ENCODE results near the gene RFXAP.

The RFXAP gene

GRCh38 chr13:36817996-36818803 is 822 bp upstream of the RFXAP start:
- DNase-seq, result no peak

GRCh38 chr13:36819739-36820090 is 693 bp downstream of the RFXAP start:
- peak; percentile 59 for DNase-seq

- no peak for DNase-seq
Measured at GRCh38 chr13:36820222-36820621, 1.2 kb downstream of the RFXAP start.

DNA sequence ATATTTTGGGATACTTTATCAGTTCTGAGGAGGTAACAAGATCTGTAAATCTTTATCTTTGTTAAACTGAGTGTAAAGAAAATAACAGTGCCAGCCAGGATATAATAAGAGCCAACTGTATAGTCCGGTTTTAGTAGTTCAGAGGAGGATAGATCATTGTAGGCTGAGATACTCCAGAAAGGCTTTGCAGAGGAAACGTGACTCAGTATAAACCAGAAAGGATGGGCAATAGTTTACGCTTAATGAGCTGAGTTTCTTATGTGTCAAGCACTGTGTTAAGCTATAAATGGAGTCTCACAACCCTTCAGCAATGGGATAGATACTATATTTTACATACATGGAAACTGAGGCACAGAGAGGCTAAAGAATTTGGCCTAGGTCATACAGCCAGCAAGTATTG is 3.8 kb downstream of the RFXAP start:
- no peak for DNase-seq

GRCh38 chr13:36829753-36830152 is 10.7 kb downstream of the RFXAP start:
- no peak for DNase-seq

DNA sequence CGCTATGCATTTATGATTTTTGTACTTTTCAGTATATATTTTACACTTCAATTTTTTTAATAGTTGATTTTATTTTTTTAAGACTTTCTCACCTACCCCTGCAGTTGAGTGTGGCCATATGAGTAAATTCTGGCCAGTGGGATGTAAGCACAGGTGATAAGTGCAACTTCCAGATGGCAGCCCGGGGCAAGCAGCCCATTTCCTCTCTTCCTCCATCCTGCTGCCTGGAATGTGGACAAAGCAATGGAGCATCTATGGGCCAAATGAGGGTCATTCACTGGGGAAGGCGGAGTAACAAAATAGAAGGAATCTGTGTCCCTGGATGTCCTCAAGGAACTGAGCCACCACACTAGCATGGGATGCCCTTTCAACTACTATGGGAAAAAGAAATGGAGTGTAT is 12.3 kb downstream of the RFXAP start:
- DNase-seq, result no peak

- no peak for DNase-seq
Measured at GRCh38 chr13:36834299-36834698, 15.3 kb downstream of the RFXAP start.

GRCh38 chr13:36837354-36838092 is 18.5 kb downstream of the RFXAP start:
- no peak for DNase-seq

GRCh38 chr13:36839281-36839680 is 20.3 kb downstream of the RFXAP start:
- DNase-seq, result no peak

DNA sequence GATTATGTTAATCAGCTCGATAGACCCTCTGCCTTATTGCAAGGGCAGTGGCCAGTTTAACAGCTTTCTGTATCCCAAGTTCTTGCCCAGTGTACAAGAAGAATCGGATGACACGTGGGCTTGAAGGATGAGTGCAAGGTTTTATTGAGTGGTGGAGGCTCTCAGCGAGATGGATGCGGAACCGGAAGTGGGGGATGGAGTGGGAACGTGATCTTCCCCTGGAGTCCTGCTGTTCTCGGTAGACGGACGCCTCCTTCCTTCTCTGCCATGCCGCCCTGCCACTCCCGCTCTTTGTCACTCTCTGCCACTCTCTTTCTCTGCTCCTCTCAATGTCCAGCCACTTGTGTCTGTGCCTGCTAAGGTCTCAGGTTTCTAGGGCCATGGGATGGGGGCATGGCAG is 21.0 kb downstream of the RFXAP start:
- no peak for DNase-seq

DNA sequence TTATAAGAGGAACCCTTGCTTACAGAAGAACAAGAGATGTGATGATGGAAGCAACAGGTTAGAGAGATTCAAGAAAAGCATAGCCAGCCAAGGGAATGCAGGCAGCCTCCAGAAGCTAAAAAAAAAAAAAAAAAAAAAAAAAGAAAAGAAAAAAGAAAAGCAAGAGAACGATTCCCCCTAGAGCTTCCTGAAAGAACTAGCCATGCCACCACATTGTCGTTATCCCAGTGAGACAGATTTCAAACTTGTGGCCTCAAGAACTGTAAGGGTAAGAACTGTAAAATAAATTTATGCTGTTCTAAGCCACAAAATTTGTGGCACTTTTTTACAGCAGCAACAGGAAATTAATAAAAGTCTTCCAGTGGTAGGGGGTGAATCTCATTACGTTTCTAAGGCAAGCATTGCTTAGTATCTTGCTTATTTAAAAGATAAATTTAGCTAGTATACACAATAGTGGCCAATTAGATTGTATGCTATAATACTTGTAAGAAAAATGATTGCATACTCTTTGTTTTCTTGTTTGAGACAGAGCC is 21.8 kb downstream of the RFXAP start:
- DNase-seq, result no peak

DNA sequence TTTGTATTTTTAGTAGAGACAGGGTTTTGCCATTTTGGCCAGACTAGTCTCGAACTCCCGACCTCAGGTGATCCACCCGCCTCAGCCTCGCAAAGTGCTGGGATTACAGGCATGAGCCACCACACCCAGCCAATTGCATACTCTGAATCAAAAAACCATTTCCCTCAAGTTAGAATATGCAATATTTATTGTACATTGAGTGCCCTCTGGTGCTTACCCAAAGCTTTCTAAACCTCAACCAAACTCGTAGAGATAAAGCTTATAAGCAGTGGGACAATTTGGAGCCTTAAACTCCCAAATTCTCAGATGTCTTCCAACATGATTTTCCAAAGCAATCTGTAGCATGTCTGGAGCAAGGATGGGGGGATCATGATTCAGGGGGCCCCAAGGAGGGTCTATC is 22.4 kb downstream of the RFXAP start:
- no peak for DNase-seq

GRCh38 chr13:36847606-36848005 is 28.6 kb downstream of the RFXAP start:
- DNase-seq, result no peak

DNA sequence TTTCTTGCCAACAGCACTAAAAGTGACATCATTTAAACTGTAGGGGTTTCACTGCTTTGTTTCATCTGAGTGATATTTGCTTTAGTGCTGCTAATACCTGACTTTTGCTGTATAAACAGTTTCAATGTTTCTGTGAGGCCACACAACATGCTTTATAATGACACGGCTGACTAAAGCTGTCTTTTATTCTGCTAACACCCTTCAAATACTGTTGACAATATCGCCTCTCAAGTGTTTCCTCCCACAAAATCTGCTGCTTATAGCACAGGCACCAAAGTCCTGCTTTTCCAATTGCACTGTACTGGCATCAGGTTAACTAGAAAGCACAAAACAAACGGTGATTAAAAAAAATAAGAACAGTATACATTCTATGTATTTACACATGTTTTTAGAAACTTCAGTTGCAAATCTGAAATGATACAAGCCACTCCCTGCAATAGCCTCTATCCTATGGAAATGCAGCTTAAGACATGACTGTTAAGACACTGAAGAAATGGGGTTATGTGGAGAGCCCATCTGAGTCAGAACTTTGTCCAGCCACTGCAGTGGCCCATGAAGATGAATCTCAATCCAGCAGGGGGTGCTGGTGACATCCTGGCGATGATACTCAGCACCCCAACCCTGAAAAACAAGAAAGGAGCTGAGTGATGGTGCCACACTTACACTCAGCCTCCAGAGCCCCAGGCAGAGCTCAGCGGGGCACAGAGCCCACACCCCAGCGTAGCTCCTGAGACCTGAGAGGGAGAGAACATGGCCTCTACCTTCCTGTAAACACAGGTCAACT is 29.4 kb downstream of the RFXAP start:
- DNase-seq, result no peak

GRCh38 chr13:36850790-36851438 is 31.9 kb downstream of the RFXAP start:
- DNase-seq, result no peak

DNA sequence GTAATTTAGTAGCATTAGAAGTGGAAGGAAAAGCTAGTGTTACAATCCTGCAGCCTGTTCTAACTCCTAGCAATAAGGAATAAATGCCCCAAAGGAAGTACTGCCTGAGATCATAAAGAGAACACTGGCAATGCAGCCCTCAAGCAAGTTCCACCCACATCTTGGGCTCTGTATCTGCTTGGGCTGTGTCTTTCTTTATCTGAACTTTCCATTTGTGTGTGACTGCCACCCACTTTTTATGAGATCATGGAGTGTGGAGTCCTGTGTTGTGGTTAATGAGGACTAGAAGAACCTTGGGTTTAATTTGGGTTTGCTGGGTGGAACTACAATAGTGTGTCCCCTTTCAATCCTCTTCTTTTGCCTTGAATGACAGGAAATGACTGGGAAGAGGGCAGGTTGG is 38.2 kb downstream of the RFXAP start:
- DNase-seq, result no peak

DNA sequence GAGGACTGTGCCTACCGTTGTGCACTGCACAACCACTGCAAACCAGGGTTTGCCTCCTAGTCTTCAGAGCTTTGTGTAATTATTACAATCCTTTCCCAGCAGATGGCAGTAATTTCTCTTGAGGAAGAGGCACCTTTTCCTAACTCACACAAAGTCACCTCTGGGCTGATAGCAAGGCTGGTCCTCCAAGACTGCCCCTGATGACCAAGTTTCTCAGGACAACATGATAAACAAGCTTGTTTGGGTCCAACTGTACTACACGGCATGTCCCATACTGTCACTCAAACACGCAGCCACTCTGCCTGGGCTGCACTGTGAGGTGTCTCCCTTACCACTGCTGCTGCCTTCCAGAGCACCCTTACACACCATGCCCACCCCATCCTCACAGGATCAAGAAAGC is 39.3 kb downstream of the RFXAP start:
- DNase-seq, result no peak

DNA sequence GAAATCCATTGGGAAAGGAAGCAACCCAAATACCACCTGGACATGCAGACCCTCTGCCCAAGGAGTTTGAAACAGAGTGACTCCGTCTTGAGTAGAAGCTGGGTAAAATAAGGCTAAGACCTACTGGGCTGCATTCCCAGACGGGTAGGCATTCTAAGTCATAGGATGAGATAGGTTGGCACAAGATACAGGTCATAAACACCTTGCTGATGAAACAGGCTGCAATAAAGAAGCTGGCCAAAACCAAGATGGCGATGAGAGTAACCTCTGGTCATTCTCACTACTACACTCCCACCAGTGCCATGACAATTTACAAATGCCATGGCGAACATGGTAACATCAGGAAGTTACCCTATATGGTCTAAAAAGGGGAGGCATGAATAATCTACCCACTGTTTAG is 40.2 kb downstream of the RFXAP start:
- no peak for DNase-seq

DNA sequence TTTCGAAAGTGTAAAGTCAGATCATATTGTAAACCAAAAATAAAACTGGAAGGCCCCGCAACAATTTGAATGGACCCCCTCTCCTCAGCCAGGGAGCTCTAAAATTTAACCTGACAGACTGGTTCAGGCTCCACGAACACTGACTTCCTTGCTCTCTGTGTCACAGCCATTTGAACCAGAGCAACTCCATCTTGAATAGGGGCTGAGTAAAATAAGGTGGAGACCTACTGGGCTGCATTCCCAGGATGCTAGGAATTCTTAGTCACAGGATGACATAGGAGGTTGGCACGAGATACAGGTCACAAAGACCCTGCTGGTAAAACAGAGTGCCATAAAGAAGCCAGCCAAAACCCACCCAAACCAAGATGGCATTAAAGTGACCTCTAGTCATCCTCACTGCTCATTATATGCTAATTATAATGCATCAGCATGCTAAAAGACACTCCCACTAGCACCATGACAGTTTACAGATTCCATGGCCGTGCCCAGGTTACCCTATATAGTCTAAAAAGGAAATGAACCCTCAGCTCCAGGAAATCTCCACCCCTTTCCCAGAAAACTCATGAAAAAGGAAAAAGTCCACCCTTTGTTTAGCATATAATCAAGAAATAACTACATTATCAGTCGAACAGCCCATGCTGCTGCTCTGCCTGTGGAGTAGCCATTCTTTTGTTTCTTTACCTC is 43.1 kb downstream of the RFXAP start:
- DNase-seq, result no peak

GRCh38 chr13:36862722-36863121 is 43.7 kb downstream of the RFXAP start:
- no peak for DNase-seq

- DNase-seq, result no peak
Measured at GRCh38 chr13:36865265-36865664, 46.2 kb downstream of the RFXAP start.

DNA sequence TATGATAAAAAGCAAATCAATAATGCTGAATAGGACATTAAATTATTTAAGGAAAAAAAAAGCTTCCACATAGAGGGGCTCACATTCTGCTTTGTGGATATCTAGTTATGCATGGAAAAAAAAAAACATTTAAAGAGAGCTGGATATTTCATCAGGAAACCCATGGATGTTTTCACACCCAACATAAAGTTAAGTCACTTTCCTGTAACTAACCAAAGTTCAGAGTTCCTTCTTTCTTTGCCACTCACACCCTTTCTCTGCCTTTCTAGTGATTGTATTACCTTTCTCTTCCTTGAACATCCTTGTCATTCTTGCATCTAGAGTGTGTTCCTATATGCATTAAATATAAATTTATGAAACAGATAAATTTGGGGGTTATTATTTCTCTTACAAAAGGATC is 47.2 kb downstream of the RFXAP start:
- no peak for DNase-seq

All from NK-92 treated with Interleukin-12 subunit alpha and Interleukin-12 subunit beta, amount 100 ng/mL, for 24 hours (cell line).